Spleen (tissue), 7 donors: ENCODE measurements around the gene MYO5B.

Source experiments
- CTCF ChIP-seq, 11 experiments: fragments of 200-600 bp in 7 of 11; fragments of 450-650 bp in 4 of 11; sonication (generic) in 4 of 11; IDR thresholded peaks in 8 of 11; conservative IDR thresholded peaks in 3 of 11; 1 replicate in 7 of 11; 2 replicates in 4 of 11; pipeline versions ENCODE4 v1.4.0 to v1.8.0; 2016 to 2021; ENCODE audit warnings: antibody characterized with exemption in 11 of 11, inconsistent platforms in 4 of 11, mild to moderate bottlenecking in 1 of 11
- POLR2A ChIP-seq, 3 donors: fragments of 450-650 bp; IDR thresholded peaks; one replicate each; pipeline ENCODE4 v1.5.1; 2017; ENCODE audit warnings: antibody characterized with exemption in 3 of 3, mild to moderate bottlenecking in 1 of 3
- donor health status: DM: no; HTN: no; CAD: no; lungs with moderate emphysema.
- donor health status: DM: no; HTN: no; CAD: no.
- donor health status: DM: no; HTN: no; CAD: no.

GRCh38 chr18:49865401-49865800 is 329.5 kb downstream of the MYO5B start:
- TF ChIP-seq POLR2A (IDR thresholded peaks at IDR 0.05) (no peak), CTCF (IDR thresholded peaks at IDR 0.05 in 8 of 11, conservative IDR thresholded peaks at IDR 0.05 in 3 of 11) (no peak)
